GM19240 (cell line): ENCODE measurements around the gene ZNF497.
A peak's percentile ranks its signal among the peaks of the same experiment; 100 is the strongest.
"Not testable (repeated sequence)": the region's sequence is repeated elsewhere in the genome, so short reads cannot be mapped to it uniquely, and the experiment has no call there.

Experiments used
- DNase-seq: peaks from one replicate; pipeline ENCODE4 v3.0.0; 2011; ENCODE audit warnings: low spot score; ENCODE audit not compliant: insufficient read length

ZNF497 gene

GRCh38 chr19:58348080-58348479, 14.5 kb downstream of the ZNF497 start:
- DNase-seq: not testable (repeated sequence)

- DNase-seq: peak; percentile 93
These were observed 15.3 kb downstream of the ZNF497 start for GRCh38 chr19:58346961-58347929.

- DNase-seq: no peak
These were observed 17.0 kb downstream of the ZNF497 start for GRCh38 chr19:58345558-58345957.

DNA sequence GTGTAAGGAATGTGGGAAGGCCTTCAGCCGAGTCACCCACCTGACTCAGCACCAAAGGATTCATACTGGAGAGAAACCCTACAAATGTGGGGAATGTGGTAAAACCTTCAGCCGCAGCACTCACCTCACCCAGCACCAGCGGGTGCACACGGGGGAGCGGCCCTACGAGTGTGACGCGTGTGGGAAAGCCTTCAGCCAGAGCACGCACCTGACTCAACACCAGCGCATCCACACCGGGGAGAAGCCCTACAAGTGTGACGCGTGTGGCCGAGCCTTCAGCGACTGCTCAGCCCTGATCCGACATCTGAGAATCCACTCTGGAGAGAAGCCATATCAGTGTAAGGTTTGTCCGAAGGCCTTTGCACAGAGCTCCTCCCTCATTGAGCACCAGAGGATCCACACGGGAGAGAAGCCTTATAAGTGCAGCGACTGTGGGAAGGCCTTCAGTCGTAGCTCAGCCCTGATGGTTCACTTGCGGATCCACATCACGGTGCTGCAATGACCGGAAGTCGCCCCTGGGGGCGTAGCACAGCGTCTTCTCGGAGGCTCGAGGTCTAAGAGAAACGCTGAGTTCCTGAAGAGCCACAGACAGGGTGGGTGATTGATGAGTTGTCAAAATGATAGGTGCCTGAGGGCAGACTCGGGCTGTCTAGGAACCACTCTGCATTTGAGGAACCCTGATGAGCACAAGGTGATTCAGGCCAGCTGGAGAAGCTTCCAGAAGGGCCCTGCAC, 23.6 kb downstream of the ZNF497 start:
- DNase-seq: no peak

DNA sequence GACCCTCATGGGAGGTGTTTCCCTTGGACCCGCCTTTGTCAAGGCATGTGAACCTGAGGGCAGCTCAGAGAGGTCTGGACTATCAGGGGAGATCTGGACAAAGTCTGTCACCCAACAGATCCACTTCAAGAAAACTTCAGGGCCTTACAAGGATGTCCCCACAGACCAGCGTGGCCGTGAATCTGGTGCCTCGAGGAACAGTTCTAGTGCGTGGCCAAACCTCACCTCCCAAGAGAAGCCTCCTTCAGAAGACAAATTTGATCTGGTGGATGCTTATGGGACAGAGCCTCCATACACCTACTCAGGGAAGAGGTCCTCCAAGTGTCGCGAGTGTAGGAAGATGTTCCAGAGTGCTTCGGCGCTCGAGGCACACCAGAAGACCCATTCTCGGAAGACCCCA, 24.2 kb downstream of the ZNF497 start:
- DNase-seq: no peak

DNA sequence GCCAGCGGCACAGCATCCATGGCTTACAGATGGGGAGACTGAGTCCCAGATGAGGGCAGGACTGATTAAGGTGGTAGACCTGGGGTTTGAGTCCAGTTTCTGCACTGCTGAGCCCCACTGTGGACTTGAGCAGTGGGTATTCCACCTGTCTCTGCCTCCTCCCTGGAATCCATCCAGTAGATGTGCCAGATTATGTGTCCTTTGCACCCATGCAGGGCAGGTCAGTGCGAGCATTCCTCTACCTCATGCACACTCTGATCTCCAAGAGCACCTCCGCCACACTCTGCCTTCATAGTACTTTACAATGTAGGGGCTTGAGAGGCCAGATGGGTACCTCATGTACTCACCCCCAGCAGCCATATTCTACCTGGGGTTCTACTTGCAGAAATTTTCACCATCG, 25.7 kb downstream of the ZNF497 start:
- no peak for DNase-seq

DNA sequence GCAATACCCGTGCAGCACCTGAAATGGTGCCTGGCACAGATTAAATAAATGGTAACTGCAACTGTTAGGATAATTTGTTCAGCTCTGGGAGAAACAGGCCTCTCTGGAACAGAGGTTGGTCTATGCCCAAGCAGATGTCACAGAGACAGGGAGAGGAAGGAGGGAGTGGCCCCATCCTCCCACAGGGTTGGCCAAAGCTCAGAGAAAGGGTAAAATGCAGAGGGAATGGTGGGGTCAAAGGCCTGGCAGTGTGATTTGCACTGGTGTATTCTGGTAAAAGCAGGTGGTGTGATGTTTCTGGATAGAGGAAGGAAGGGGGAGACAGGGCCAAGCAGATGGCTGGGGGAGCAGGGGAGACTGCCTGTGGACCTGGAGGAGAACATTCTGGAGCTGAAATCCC, 26.3 kb downstream of the ZNF497 start:
- no peak for DNase-seq

GRCh38 chr19:58335630-58336029, 26.9 kb downstream of the ZNF497 start:
- no peak for DNase-seq

GRCh38 chr19:58334691-58335249, 27.8 kb downstream of the ZNF497 start:
- DNase-seq: no peak

- no peak for DNase-seq
These were observed 29.9 kb downstream of the ZNF497 start for GRCh38 chr19:58332697-58333096.

DNA sequence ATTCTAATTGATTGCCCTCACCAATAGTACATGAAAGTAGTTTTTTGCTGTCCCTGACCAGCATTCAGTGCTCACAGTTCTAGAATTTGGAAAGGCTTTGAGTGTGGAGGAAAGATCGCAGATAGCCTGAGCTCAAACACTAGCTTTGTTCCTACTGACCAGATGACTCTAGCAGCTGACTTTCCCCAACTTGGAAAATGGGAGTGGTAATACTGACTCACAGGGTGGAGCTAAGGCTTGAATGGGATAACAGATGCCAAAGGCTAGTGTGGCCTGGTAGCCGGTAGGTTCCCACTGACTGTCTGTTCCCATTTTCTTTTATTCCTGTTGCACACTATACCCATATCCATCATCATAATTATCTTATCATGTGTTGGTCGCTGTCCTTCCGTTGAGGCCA, 32.1 kb downstream of the ZNF497 start:
- no peak for DNase-seq

DNA sequence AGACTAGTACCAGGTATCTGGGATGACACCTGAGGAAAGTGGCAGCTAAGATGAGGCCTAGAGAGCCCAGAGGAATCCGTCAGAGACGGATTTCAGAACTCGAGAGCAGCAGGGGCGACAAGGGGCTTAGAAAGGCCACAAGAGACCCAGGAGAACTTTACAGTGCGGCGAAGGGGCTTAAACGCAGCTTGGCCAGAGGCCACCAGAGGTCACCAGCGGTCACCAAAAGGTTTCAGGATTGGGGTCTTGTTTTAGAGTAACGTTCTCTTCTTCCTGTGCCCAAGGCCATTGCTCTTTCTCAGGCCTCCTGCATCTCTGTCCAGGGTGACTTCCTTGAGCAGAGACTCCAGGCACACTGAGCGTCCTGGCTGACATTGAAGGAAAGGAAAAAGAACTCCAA, 33.6 kb downstream of the ZNF497 start:
- no peak for DNase-seq

GRCh38 chr19:58326914-58327726, 35.4 kb downstream of the ZNF497 start, which contains the start of gene ZSCAN22:
Gene ZSCAN22 (plus strand): TSS chr19:58326994. CDS start chr19:58334803, 7,809 bp downstream.
- DNase-seq: peak; percentile 93

DNA sequence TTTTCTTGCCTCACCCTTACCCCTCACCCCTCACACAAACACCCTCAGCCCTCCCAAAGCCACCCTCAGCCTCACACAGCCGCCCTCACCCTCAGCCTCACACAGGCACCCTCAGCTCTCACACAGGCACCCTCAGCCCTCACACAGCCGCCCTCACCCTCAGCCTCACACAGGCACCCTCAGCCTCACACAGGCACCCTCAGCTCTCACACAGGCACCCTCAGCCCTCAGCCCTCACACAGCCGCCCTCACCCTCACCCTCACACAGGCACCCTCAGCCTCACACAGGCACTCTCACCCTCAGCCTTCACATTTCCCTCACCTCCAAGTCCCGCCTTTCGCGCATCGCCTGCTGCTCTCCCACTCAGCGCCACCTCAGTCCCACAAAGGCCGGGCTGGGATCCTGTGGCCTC, 36.0 kb downstream of the ZNF497 start:
- DNase-seq: no peak

DNA sequence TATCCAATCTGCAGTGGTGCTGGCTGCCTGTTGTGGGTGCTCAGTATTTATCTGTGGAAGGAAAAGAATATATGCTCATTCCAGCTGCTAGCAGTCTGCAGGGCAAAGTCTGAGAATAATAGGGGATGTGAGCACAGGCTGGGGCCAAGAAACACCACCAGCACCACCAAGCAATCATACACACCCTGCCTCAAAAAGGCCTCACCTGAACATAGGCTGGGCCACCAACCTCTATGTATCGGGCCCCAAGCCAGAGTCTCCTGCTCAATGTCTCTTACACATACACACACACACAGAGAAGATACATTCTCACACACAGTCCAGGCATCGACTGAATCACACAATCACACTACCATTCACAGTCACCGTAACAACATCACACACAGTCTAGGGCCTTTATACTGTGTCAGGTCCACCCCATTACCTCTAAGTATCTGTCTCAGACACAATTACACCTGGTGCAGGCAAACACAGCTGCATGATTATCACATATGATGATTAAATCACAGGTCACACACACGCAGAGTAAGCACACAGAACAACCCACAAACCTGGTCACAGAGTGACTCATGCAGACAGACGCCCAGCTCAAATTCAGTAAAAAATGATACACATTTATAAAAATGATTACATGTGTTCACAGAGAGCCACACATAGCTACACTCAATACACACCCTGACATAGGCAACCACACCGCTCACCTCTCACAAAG, 37.1 kb downstream of the ZNF497 start:
- DNase-seq: no peak

DNA sequence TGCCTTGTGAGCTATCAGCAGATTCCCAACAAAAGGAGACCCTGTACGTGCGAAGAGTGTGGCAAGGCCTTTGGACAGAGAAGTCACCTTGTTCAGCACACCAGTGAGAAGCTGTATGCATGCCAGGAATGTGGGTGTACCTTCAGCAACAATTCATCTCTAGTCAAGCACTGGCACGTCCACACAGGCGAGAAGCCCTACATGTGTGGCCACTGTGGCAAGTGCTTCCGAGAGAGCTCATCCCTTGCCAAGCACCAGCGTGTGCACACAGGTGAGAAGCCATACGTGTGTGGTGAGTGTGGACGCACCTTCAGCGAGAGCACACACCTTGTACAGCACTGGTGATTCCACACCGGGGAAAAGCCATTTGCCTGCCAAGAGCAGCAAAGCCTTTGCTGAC, 43.3 kb downstream of the ZNF497 start:
- DNase-seq: no peak

DNA sequence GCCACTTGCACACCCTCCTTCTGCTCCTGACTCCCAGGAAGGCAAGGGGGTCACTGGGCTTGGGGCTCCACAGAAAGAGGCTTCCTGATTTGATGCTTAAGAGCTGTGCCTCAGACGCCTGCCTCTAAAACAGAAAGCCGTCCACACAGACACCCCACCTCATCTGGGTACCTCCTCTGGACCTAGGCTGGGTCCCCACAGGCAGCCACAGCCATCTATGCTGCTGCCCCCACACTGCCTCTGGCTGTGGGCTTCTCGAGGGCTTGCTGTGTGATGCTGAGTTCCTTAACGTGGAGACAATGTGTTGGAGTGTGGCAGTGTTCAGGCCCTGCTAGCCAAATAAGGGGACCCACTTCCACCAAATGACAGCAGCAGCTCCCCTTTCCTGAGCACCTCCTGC, 44.3 kb downstream of the ZNF497 start:
- DNase-seq: no peak

DNA sequence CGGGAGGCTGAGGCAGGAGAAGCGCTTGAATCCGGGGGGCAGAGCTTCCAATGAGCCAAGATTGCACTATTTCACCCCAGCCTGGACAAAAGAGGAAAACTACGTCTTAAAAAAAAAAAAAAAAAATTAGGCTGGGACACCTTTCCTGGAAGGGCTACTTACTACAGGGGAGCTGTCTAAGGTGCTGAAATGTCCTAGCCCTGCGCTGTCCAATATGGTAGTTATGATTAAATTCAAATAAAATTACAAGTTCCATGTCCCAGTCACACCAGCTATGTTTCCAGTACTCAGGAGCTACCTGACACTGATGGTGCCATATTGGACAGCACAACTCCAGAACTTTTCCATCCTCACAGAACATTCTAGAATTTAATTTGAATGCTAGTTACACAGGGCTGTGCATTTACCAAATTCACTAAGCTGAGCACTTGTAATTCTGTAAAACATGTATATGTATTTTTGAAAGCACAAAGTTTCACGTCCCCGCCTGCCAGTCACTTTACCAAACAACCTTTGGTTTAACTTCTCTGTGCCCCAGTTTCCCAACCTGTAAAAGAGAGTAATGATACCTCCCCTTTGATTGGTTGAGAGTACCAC, 45.0 kb downstream of the ZNF497 start:
- no peak for DNase-seq

GRCh38 chr19:58315580-58315979, 47.0 kb downstream of the ZNF497 start:
- no peak for DNase-seq

DNA sequence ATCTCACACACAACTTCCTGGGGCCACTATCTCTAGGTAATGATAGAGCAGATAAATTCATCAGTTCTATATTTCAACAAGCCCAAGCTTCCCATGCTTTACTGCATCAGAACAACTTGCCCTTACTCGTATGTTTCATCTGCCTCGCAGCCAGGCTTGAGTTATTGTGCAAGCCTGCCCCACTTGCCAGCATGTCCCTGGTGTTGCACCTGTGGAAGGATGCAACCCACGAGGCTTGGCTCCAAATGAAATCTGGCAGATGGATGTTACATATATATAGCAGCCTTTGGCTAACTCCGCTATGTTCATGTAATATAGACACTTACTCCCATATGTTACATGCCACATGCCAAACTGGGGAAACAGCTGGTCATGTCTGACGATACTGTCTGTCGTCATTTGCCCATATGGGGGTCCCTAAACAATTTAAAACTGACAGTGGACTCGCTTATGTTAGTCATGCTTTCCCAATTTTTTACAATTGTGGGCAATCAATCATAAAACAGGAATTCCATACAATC, 51.1 kb downstream of the ZNF497 start:
- DNase-seq: no peak
